ENCODE measurements around the gene CPNE5. TPM values are rescaled to one million over a fixed set of nuclear protein-coding genes. Genes with fewer than 3 reads are reported as not detected.
A peak's percentile ranks its signal among the peaks of the same experiment; 100 is the strongest.

CPNE5 gene
- total and polyA plus RNA-seq, 8 donors, result 1.2 to 7.3 (median 6.4) TPM

- H3K27ac ChIP-seq, result peak overlapping the region; percentile 84
- DNase-seq, result peak in 3 of 4 donors; percentile 37 to 77 (median 73)
- H3K4me3 ChIP-seq, result no peak overlapping the region
These were observed 103.9 kb downstream of the CPNE5 start for GRCh38 chr6:36735110-36736071.

GRCh38 chr6:36734486-36735060, 104.7 kb downstream of the CPNE5 start:
- intact Hi-C loops (cut with DNase I), result no loop called here
- H3K36me3 ChIP-seq, result no peaks in the 10 kb centered on the region
- TF ChIP-seq CTCF (IDR thresholded peaks at IDR 0.05), result no peak
- ATAC-seq, result no peak
- H3K4me3 ChIP-seq, result no peak overlapping the region
- no peaks in the 10 kb centered on the region for H3K27me3 ChIP-seq
- no peak for DNase-seq
- H3K27ac ChIP-seq, result peak overlapping the region; percentile 84
- H3K9me3 ChIP-seq, result no peaks in the 10 kb centered on the region
- H3K4me1 ChIP-seq, result peaks cover 18 to 25% of the 10 kb centered on the region in 2 donors

More at GRCh38 chr6:36735110-36736071, 103.9 kb downstream of the CPNE5 start:
- no peaks in the 10 kb centered on the region for H3K27me3 ChIP-seq
- TF ChIP-seq CTCF (IDR thresholded peaks at IDR 0.05), result peak in 1 of 2 donors; percentile 9
- intact Hi-C loops (cut with DNase I), result no loop called here
- no peaks in the 10 kb centered on the region for H3K36me3 ChIP-seq
- H3K9me3 ChIP-seq, result no peaks in the 10 kb centered on the region
- peaks cover 18 to 25% of the 10 kb centered on the region in 2 donors for H3K4me1 ChIP-seq
- peak; percentile 85 for ATAC-seq

GRCh38 chr6:36733300-36733699, 105.9 kb downstream of the CPNE5 start:
- H3K9me3 ChIP-seq, result no peaks in the 10 kb centered on the region
- TF ChIP-seq CTCF (IDR thresholded peaks at IDR 0.05), result no peak
- intact Hi-C loops (cut with DNase I), result no loop called here
- no peak overlapping the region for H3K27ac ChIP-seq
- ATAC-seq (no peak), DNase-seq (no peak)
- no peaks in the 10 kb centered on the region for H3K27me3 ChIP-seq
- no peak overlapping the region for H3K4me3 ChIP-seq
- H3K36me3 ChIP-seq, result no peaks in the 10 kb centered on the region
- H3K4me1 ChIP-seq, result peaks cover 18 to 37% of the 10 kb centered on the region in 2 donors

- Histone ChIP-seq H3K4me3 (no peak overlapping the region), H3K27me3 (no peaks in the 10 kb centered on the region), H3K27ac (no peak overlapping the region), H3K4me1 (peaks cover 18 to 52% of the 10 kb centered on the region in 2 donors), H3K9me3 (no peaks in the 10 kb centered on the region), H3K36me3 (no peaks in the 10 kb centered on the region)
- DNase-seq, result peak in 1 of 4 donors; percentile 27
- TF ChIP-seq CTCF (IDR thresholded peaks at IDR 0.05), result no peak
- no peak for ATAC-seq
- intact Hi-C loops (cut with DNase I), result no loop called here
These were observed 107.5 kb downstream of the CPNE5 start for GRCh38 chr6:36731622-36732310.

All from left lung (tissue), 10 donors.